Activated CD8-positive, alpha-beta T cell treated with anti-CD3 and anti-CD28 coated beads for 36 hours (primary cell): ENCODE measurements around the gene WNT9B. TPM values are rescaled to one million over a fixed set of nuclear protein-coding genes. Genes with fewer than 3 reads are reported as not detected.

Source experiments
- ATAC-seq: fragments of 200-7000 bp; cut with Tn5 transposase; one replicate; pipeline ENCODE4 v1.10.0; 2021; ENCODE audit warnings: mild to moderate bottlenecking, moderate library complexity
- CTCF ChIA-PET: fragments of 350-600 bp; sonication (Branson Sonifier 250); formaldehyde crosslinking; loops from one replicate; lab custom pipeline; 2021; ENCODE audit warnings: antibody characterized with exemption; lab: Charles Lee
- POLR2A ChIA-PET: fragments of 350-600 bp; sonication (Branson Sonifier 250); formaldehyde crosslinking; loops from one replicate; lab custom pipeline; 2021; ENCODE audit warnings: antibody characterized with exemption; lab: Charles Lee
- DNase-seq: peaks from one replicate; pipeline ENCODE4 v3.0.0-alpha.2; 2020
- H3K27ac Mint-ChIP-seq: one replicate; pipeline ENCODE4 v1.8.0; 2021; ENCODE audit warnings: mild to moderate bottlenecking, mixed read lengths
- H3K27me3 Mint-ChIP-seq: one replicate; pipeline ENCODE4 v1.8.0; 2021; ENCODE audit warnings: mixed read lengths
- H3K36me3 Mint-ChIP-seq: one replicate; pipeline ENCODE4 v1.8.0; 2021; ENCODE audit warnings: low read depth, mixed read lengths
- H3K4me1 Mint-ChIP-seq: one replicate; pipeline ENCODE4 v1.8.0; 2021; ENCODE audit warnings: low read depth, mixed read lengths
- H3K4me3 Mint-ChIP-seq: one replicate; pipeline ENCODE4 v1.8.0; 2021; ENCODE audit warnings: mild to moderate bottlenecking, moderate library complexity, mixed read lengths
- H3K9me3 Mint-ChIP-seq: one replicate; pipeline ENCODE4 v1.8.0; 2021; ENCODE audit warnings: mixed read lengths
- CTCF ChIP-seq: fragments of 200-600 bp; IDR thresholded peaks from one replicate; pipeline ENCODE4 v1.8.0; 2022; ENCODE audit warnings: antibody characterized with exemption, mild to moderate bottlenecking
- intact Hi-C: fragments of 100-400 bp; cut with micrococcal nuclease; formaldehyde crosslinking; loops from one replicate; pipeline ENCODE4 v1.10.0; 2022
- total RNA-seq, 2 experiments: library from RNA; stranded (reverse); gene quantifications; one replicate each; pipeline ENCODE4 v1.2.3, GENCODE V29; 2021

Gene WNT9B
- total RNA-seq, 2 experiments from 2014 or later = not detected

GRCh38 chr17:46869296-46869695 is 17.9 kb downstream of the WNT9B start:
- Mint-ChIP-seq H3K36me3 (no peaks in the 10 kb centered on the region), H3K27me3 (peaks cover 7% of the 10 kb centered on the region), H3K4me3 (no peak overlapping the region), H3K27ac (no peak overlapping the region), H3K9me3 (no peaks in the 10 kb centered on the region), H3K4me1 (no peaks in the 10 kb centered on the region)
- no peak for DNase-seq
- no peak for TF ChIP-seq CTCF
- ATAC-seq = no peak
- intact Hi-C loops = no loop called here
- ChIA-PET CTCF (interaction anchor here (1.0 kb wide), 1 partner anchor 27 kb away, joined by 3 read pairs; no protein-coding TSS in a partner anchor), POLR2A (no interaction called here)

DNA sequence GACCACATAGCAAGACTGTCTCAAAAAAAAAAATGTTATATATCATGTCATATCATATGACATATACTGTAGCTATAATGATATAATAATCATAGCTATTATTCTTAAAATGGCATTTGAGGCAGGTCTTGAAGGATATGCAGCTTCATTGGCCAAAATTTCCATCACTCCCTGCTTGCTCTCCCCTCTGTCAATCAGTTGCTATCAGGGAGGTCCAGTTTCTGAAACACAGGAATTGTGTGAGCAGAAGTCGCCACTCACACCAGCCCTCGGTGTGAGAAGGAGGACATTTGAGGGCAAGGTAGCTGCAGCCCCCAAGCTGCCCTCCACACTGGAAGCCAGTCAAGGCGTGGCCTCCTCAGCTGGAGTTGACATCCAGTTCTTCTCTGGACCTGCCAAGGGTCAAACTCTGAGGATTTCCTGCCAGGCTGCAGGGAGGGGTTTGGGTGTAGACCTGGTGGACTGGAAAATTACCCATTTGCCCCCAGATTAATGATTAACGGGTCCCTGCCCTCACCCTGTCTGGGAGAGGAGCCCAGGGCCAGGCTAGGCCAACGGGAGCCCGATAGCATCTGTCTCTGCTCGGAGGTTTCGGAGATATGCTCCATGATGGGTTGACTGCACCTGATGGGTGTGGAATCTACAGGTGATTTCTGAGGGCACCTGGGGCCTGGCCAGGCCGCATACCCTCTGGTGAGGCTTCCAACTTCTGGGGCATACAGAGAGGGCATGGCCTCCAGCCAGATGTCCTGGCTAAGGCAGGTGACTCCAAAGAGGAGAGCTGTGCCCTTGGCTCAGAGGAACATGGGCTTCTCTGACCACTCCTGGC is 18.8 kb downstream of the WNT9B start:
- Mint-ChIP-seq H3K4me1 (no peaks in the 10 kb centered on the region), H3K4me3 (no peak overlapping the region), H3K36me3 (no peaks in the 10 kb centered on the region), H3K9me3 (no peaks in the 10 kb centered on the region), H3K27ac (no peak overlapping the region), H3K27me3 (peaks cover 6% of the 10 kb centered on the region)
- ChIA-PET POLR2A (no interaction called here), CTCF (interaction anchor here (1.0 kb wide), 1 partner anchor 27 kb away, joined by 3 read pairs; no protein-coding TSS in a partner anchor)
- intact Hi-C loops = no loop called here
- DNase-seq (no peak), ATAC-seq (no peak)
- no peak for TF ChIP-seq CTCF

DNA sequence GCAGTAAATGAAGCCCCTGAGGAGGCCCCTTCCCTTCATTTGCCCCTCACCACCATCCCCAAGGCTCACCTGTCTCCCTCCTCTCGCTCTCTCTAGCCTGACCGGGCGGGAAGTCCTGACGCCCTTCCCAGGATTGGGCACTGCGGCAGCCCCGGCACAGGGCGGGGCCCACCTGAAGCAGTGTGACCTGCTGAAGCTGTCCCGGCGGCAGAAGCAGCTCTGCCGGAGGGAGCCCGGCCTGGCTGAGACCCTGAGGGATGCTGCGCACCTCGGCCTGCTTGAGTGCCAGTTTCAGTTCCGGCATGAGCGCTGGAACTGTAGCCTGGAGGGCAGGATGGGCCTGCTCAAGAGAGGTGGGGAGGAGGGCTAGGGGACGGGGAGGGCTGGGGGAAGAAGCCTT is 21.0 kb downstream of the WNT9B start:
- no peak for TF ChIP-seq CTCF
- H3K4me1 Mint-ChIP-seq = peaks cover under 1% of the 10 kb centered on the region
- no peak for ATAC-seq
- H3K4me3 Mint-ChIP-seq = no peak overlapping the region
- no peaks in the 10 kb centered on the region for H3K36me3 Mint-ChIP-seq
- H3K27ac Mint-ChIP-seq = no peak overlapping the region
- CTCF ChIA-PET = interaction anchor here (2.3 kb wide), 1 partner anchor 31 kb away, joined by 6 read pairs; no protein-coding TSS in a partner anchor
- intact Hi-C loops = no loop called here
- DNase-seq = no peak
- POLR2A ChIA-PET = no interaction called here
- H3K27me3 Mint-ChIP-seq = no peaks in the 10 kb centered on the region
- H3K9me3 Mint-ChIP-seq = no peaks in the 10 kb centered on the region

- POLR2A ChIA-PET = no interaction called here
Measured at GRCh38 chr17:46873941-46874645, 22.7 kb downstream of the WNT9B start.

More at GRCh38 chr17:46873941-46874645, 22.7 kb downstream of the WNT9B start:
- H3K36me3 Mint-ChIP-seq = no peaks in the 10 kb centered on the region
- no peak overlapping the region for H3K27ac Mint-ChIP-seq
- DNase-seq = no peak
- H3K4me1 Mint-ChIP-seq = peaks cover 5% of the 10 kb centered on the region
- CTCF ChIA-PET = interaction anchor here (2.3 kb wide), 1 partner anchor 32 kb away, joined by 6 read pairs; no protein-coding TSS in a partner anchor
- H3K4me3 Mint-ChIP-seq = no peak overlapping the region
- no peaks in the 10 kb centered on the region for H3K27me3 Mint-ChIP-seq
- no peak for ATAC-seq
- no peaks in the 10 kb centered on the region for H3K9me3 Mint-ChIP-seq
- intact Hi-C loops = no loop called here
- no peak for TF ChIP-seq CTCF
